Measurements from ENCODE around the gene RBKS. TPM values are rescaled to one million over a fixed set of nuclear protein-coding genes. Genes with fewer than 3 reads are reported as not detected.

The RBKS gene
- total RNA-seq, 4 donors from 2014 or later = 1.5 to 15.2 (median 15.1) TPM; not detected in 1

GRCh38 chr2:27838502-27838901 lies 51.7 kb downstream of the RBKS start:
- intact Hi-C loops (cut with DNase I; ENCODE audit: low total_unique reads) (no loop called here), in situ Hi-C loops (cut with MboI; ENCODE audit: low pct_ligation_motif_present in 1 of 4, low pct_unique_long_range_greater_than_20kb in 1 of 4, low sequenced_read_pairs in 3 of 4) (no loop called here)
- DNase-seq = no peak
- no peak for TF ChIP-seq POLR2AphosphoS5 (IDR thresholded peaks at IDR 0.05)
- no peak for TF ChIP-seq EP300 (IDR thresholded peaks at IDR 0.05; ENCODE audit: low read depth)
- no peak for TF ChIP-seq CTCF (IDR thresholded peaks at IDR 0.05)
- TF ChIP-seq POLR2A (IDR thresholded peaks at IDR 0.05) = no peak
- H3K27me3 ChIP-seq = no peaks in the 10 kb centered on the region
- no peaks in the 10 kb centered on the region for H3K9me3 ChIP-seq
- H3K4me3 ChIP-seq = no peak overlapping the region
- H3K4me1 ChIP-seq = no peaks in the 10 kb centered on the region
- no peaks in the 10 kb centered on the region for H3K36me3 ChIP-seq
- H3K27ac ChIP-seq = no peak overlapping the region

GRCh38 chr2:27833931-27834330 lies 56.3 kb downstream of the RBKS start:
- no peaks in the 10 kb centered on the region for H3K27me3 ChIP-seq
- peaks cover 0 to 3% (median 0%) of the 10 kb centered on the region in 4 donors for H3K36me3 ChIP-seq
- in situ Hi-C loops (cut with MboI; ENCODE audit: low pct_ligation_motif_present in 1 of 4, low pct_unique_long_range_greater_than_20kb in 1 of 4, low sequenced_read_pairs in 3 of 4) = no loop called here
- H3K4me3 ChIP-seq = no peak overlapping the region
- WGBS, 2 donors (ENCODE audit: low coverage in 1 of 2) = 90% methylated on average over 1 of the region's 1 CpG; no CpG with 5 or more reads in 1 of the 2 donors
- no peak for TF ChIP-seq CTCF (IDR thresholded peaks at IDR 0.05)
- H3K9me3 ChIP-seq = no peaks in the 10 kb centered on the region
- H3K4me1 ChIP-seq = no peaks in the 10 kb centered on the region
- H3K27ac ChIP-seq = no peak overlapping the region
- intact Hi-C loops (cut with DNase I; ENCODE audit: low total_unique reads) = no loop called here
- DNase-seq = no peak

DNA sequence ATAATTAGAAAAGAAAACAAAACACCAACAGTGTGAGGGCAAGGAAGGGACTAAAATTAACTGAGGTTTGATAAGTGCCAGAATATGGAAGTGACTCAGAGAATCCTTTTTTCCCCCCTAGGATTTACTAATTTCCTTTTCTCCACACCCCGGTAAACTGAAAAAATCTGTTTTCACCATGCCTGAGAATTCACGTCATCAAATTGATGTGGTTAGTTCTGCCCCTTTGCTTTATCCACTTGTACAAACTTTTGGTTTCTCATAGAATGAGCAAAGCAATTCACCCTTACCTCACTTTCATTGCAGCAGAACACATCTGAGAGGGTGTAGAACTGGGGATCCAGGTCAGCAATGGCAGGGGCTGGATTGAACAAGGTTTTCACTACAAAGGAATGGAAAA lies 57.8 kb downstream of the RBKS start:
- no peak overlapping the region for H3K27ac ChIP-seq
- H3K9me3 ChIP-seq = no peaks in the 10 kb centered on the region
- intact Hi-C loops (cut with DNase I; ENCODE audit: low total_unique reads) (no loop called here), in situ Hi-C loops (cut with MboI; ENCODE audit: low pct_ligation_motif_present in 1 of 4, low pct_unique_long_range_greater_than_20kb in 1 of 4, low sequenced_read_pairs in 3 of 4) (no loop called here)
- DNase-seq = no peak
- no peaks in the 10 kb centered on the region for H3K27me3 ChIP-seq
- H3K4me3 ChIP-seq = no peak overlapping the region
- WGBS, 2 donors (ENCODE audit: low coverage in 1 of 2) = 74% methylated on average over 2 of the region's 2 CpGs; no CpG with 5 or more reads in 1 of the 2 donors
- no peaks in the 10 kb centered on the region for H3K4me1 ChIP-seq
- peaks cover 0 to 3% (median 0%) of the 10 kb centered on the region in 4 donors for H3K36me3 ChIP-seq
- TF ChIP-seq EP300 (IDR thresholded peaks at IDR 0.05; ENCODE audit: low read depth) (no peak), POLR2AphosphoS5 (IDR thresholded peaks at IDR 0.05) (no peak), POLR2A (IDR thresholded peaks at IDR 0.05) (no peak), CTCF (IDR thresholded peaks at IDR 0.05) (no peak)

DNA sequence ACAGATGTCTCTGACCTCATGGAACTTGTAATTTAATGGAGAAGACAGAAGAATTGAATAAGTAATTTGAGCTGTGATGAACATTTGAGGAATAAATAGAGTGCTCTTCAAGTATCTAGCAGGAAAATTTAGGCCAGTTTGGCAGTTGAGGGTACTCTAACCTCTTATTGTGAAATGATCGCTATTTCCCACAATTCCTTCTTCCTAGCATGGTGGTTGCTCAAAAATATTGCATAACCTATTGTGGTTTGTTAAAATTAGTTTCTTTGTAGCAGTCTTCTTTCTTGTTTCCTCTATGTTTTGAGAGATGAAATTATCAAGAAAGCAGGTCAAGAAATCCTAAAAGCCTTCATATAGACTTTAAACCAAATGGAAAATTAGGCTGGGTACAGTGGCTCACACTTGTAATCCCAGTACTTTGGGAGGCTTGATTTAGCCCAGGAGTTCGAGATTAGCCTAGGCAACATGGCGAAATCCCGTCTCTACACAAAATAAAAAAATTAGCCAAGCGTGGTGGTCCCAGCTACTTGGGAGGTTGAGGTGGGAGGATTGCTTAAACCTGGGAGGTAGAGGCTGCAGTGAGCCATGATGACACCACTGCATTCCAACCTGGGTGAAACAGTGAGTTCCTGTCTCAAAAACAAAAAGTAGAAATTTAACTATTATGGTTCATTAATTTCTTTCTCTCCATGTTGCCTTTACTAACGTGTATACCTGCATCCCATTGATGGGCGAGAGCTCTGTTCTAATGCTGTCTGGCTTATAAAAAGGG lies 58.7 kb downstream of the RBKS start:
- in situ Hi-C loops (cut with MboI; ENCODE audit: low pct_ligation_motif_present in 1 of 4, low pct_unique_long_range_greater_than_20kb in 1 of 4, low sequenced_read_pairs in 3 of 4) (no loop called here), intact Hi-C loops (cut with DNase I; ENCODE audit: low total_unique reads) (no loop called here)
- Histone ChIP-seq H3K9me3 (no peaks in the 10 kb centered on the region), H3K27ac (no peak overlapping the region), H3K27me3 (no peaks in the 10 kb centered on the region), H3K36me3 (peaks cover 0 to 3% (median 0%) of the 10 kb centered on the region in 4 donors), H3K4me3 (no peak overlapping the region), H3K4me1 (no peaks in the 10 kb centered on the region)
- 93 to 95% methylated on average over 3 to 7 of the region's 7 CpGs for WGBS, 2 donors (ENCODE audit: low coverage in 1 of 2)
- DNase-seq = no peak
- TF ChIP-seq POLR2AphosphoS5 (IDR thresholded peaks at IDR 0.05) (no peak), EP300 (IDR thresholded peaks at IDR 0.05; ENCODE audit: low read depth) (no peak), CTCF (IDR thresholded peaks at IDR 0.05) (no peak), POLR2A (IDR thresholded peaks at IDR 0.05) (no peak)
